ENCODE measurements around the gene LIPC. TPM values are rescaled to one million over a fixed set of nuclear protein-coding genes. Genes with fewer than 3 reads are reported as not detected.

LIPC gene
- total RNA-seq, 1 experiment from 2014 or later, result not detected

DNA sequence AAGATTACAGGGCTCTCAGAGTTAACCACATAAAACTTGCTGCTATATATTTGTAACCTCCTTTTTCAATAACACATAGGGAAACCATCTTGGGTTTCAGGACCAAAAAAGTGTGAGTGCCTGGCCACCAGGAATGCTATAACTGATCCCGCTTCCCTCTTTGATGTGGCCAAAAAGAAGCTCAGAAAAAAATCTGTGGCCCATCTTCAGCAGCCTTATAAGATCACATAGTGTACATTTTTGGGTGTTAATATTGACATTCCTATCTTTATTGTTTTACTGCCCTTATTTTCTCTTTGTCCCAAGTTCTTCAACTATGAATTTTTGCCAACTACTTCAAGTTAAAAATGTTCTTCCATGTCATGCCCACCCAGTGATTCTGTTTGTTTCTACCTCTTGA lies 102.8 kb downstream of the LIPC start:
- Histone ChIP-seq H2AFZ (ENCODE audit: low read depth, low read length, poor library complexity, severe bottlenecking) (no peak overlapping the region), H3K4me3 (replicated peaks in 1 of 2; ENCODE audit: low read depth in 1 of 2, low read length in 2 of 2) (no peak overlapping the region), H3K36me3 (ENCODE audit: control insufficient read depth in 1 of 2, insufficient read depth in 2 of 2, low read length in 2 of 2) (no peaks in the 10 kb centered on the region), H4K20me1 (ENCODE audit: insufficient read depth) (no peaks in the 10 kb centered on the region), H3K4me1 (ENCODE audit: control insufficient read depth in 1 of 2, insufficient read depth in 2 of 2, low read length in 2 of 2) (no peaks in the 10 kb centered on the region), H3K79me2 (ENCODE audit: insufficient read depth, low read length) (no peaks in the 10 kb centered on the region), H3K9ac (ENCODE audit: low read length) (no peak overlapping the region), H3K4me2 (ENCODE audit: low read length) (no peak overlapping the region), H3K27ac (ENCODE audit: low read depth, low read length) (no peak overlapping the region), H3K9me3 (ENCODE audit: control insufficient read depth in 1 of 2, insufficient read depth in 1 of 2, low read depth in 1 of 2, low read length in 2 of 2) (no peaks in the 10 kb centered on the region), H3K9me2 (ENCODE audit: insufficient read depth) (no peaks in the 10 kb centered on the region; the same call in 1 of the 2 replicates), H3K27me3 (ENCODE audit: insufficient read depth, low read length) (no peaks in the 10 kb centered on the region)
- ChIA-PET POLR2A (interaction anchor here (1.0 kb wide), 1 partner anchor 9 kb away, joined by 3 read pairs; no protein-coding TSS in a partner anchor), RAD21 (ENCODE audit: low non-redundant PET in 1 of 2, low total read pairs in 2 of 2, uncharacterized antibody in 2 of 2, unreplicated experiment in 2 of 2) (no interaction called here), CTCF (no interaction called here)
- intact Hi-C loops (cut with micrococcal nuclease), result no loop called here
- ATAC-seq (no peak), DNase-seq (ENCODE audit: low read depth, low spot score) (no peak)
- BruUV-seq (replicated peaks), result no TSS peak
- TF ChIP-seq EZH2 (IDR thresholded peaks at IDR 0.05) (no peak), RAD21 (IDR thresholded peaks at IDR 0.05; ENCODE audit: low read depth) (no peak), JUND (IDR thresholded peaks at IDR 0.05) (no peak), ZNF274 (IDR thresholded peaks at IDR 0.05; ENCODE audit: low read depth, low read length) (no peak), SRF (IDR thresholded peaks at IDR 0.05; ENCODE audit: low read depth) (no peak), YY1 (IDR thresholded peaks at IDR 0.05; ENCODE audit: extremely low read depth, insufficient replicate concordance, low read depth, low read length) (no peak), POLR2AphosphoS5 (IDR thresholded peaks at IDR 0.05; ENCODE audit: low read depth, low read length) (no peak), EZH2phosphoT487 (IDR thresholded peaks at IDR 0.05; ENCODE audit: borderline replicate concordance) (no peak)
- TF ChIP-seq, protein P1, sequence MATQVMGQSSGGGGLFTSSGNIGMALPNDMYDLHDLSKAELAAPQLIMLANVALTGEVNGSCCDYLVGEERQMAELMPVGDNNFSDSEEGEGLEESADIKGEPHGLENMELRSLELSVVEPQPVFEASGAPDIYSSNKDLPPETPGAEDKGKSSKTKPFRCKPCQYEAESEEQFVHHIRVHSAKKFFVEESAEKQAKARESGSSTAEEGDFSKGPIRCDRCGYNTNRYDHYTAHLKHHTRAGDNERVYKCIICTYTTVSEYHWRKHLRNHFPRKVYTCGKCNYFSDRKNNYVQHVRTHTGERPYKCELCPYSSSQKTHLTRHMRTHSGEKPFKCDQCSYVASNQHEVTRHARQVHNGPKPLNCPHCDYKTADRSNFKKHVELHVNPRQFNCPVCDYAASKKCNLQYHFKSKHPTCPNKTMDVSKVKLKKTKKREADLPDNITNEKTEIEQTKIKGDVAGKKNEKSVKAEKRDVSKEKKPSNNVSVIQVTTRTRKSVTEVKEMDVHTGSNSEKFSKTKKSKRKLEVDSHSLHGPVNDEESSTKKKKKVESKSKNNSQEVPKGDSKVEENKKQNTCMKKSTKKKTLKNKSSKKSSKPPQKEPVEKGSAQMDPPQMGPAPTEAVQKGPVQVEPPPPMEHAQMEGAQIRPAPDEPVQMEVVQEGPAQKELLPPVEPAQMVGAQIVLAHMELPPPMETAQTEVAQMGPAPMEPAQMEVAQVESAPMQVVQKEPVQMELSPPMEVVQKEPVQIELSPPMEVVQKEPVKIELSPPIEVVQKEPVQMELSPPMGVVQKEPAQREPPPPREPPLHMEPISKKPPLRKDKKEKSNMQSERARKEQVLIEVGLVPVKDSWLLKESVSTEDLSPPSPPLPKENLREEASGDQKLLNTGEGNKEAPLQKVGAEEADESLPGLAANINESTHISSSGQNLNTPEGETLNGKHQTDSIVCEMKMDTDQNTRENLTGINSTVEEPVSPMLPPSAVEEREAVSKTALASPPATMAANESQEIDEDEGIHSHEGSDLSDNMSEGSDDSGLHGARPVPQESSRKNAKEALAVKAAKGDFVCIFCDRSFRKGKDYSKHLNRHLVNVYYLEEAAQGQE (IDR thresholded peaks at IDR 0.05; ENCODE audit: low read depth), result no peak
- TF ChIP-seq, protein P2, sequence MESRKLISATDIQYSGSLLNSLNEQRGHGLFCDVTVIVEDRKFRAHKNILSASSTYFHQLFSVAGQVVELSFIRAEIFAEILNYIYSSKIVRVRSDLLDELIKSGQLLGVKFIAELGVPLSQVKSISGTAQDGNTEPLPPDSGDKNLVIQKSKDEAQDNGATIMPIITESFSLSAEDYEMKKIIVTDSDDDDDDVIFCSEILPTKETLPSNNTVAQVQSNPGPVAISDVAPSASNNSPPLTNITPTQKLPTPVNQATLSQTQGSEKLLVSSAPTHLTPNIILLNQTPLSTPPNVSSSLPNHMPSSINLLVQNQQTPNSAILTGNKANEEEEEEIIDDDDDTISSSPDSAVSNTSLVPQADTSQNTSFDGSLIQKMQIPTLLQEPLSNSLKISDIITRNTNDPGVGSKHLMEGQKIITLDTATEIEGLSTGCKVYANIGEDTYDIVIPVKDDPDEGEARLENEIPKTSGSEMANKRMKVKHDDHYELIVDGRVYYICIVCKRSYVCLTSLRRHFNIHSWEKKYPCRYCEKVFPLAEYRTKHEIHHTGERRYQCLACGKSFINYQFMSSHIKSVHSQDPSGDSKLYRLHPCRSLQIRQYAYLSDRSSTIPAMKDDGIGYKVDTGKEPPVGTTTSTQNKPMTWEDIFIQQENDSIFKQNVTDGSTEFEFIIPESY (IDR thresholded peaks at IDR 0.05; ENCODE audit: extremely low read depth, insufficient replicate concordance, low read length), result no peak
- TF ChIP-seq, protein P3, sequence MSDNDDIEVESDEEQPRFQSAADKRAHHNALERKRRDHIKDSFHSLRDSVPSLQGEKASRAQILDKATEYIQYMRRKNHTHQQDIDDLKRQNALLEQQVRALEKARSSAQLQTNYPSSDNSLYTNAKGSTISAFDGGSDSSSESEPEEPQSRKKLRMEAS (IDR thresholded peaks at IDR 0.05), result no peak
